Thoracic aorta (tissue), 2 donors: Measurements from ENCODE around the gene ZNF462. TPM values are rescaled to one million over a fixed set of nuclear protein-coding genes. Genes with fewer than 3 reads are reported as not detected.

Experiments used
- ATAC-seq: fragments of 150-250 bp; one replicate; pipeline ENCODE4 v1.8.0; 2017; ENCODE audit warnings: low read depth; ENCODE audit not compliant: insufficient number of reproducible peaks, low FRiP score
- DNase-seq: peaks from one replicate; pipeline ENCODE4 v3.0.0-alpha.2; 2020; ENCODE audit warnings: low spot score
- H3K27ac ChIP-seq, 2 donors: fragments of 200-600 bp; sonication (generic); 1 replicate in 1 of 2; 2 replicates in 1 of 2; pipeline ENCODE4 v1.5.1; 2016; ENCODE audit warnings: mild to moderate bottlenecking in 2 of 2, moderate library complexity in 2 of 2
- H3K27me3 ChIP-seq: fragments of 200-600 bp; sonication (generic); replicated peaks from 2 replicates; pipeline ENCODE4 v1.6.0; 2016; ENCODE audit warnings: mild to moderate bottlenecking; ENCODE audit not compliant: insufficient read depth
- H3K36me3 ChIP-seq: fragments of 200-600 bp; sonication (generic); one replicate; pipeline ENCODE4 v1.5.1; 2016
- H3K4me1 ChIP-seq, 2 donors: fragments of 200-600 bp; sonication (generic); 1 replicate in 1 of 2; 2 replicates in 1 of 2; pipeline versions ENCODE4 v1.5.1 to v1.6.0; 2016; ENCODE audit warnings: low read depth in 2 of 2, mild to moderate bottlenecking in 1 of 2; ENCODE audit not compliant: control insufficient read depth in 1 of 2
- H3K4me3 ChIP-seq: fragments of 200-600 bp; sonication (generic); 2 replicates; pipeline ENCODE4 v1.5.1; 2016; ENCODE audit warnings: mild to moderate bottlenecking
- H3K9me3 ChIP-seq: fragments of 200-600 bp; sonication (generic); 2 replicates; pipeline ENCODE4 v1.5.1; 2016
- total RNA-seq, 2 donors: library from RNA; depleted of rRNA; stranded (reverse); fragments of >200 nt; gene quantifications; one replicate each; pipeline versions ENCODE4 v1.1.0 to v1.2.3, GENCODE V29; 2016
- TF ChIP-seq, protein P1 (sequence below): fragments of 200-600 bp; sonication (generic); IDR thresholded peaks from one replicate; pipeline ENCODE4 v1.5.1; 2019; ENCODE audit warnings: antibody characterized with exemption

Gene ZNF462
- total RNA-seq, 2 donors from 2014 or later: 9.6 to 12.3 TPM

GRCh38 chr9:106954558-106954957 is 91.6 kb downstream of the ZNF462 start:
- no peaks in the 10 kb centered on the region for H3K4me1 ChIP-seq
- H3K36me3 ChIP-seq: no peaks in the 10 kb centered on the region
- DNase-seq: no peak
- H3K27me3 ChIP-seq: no peaks in the 10 kb centered on the region
- no peak for ATAC-seq
- H3K27ac ChIP-seq: no peak overlapping the region
- H3K4me3 ChIP-seq: no peak overlapping the region
- TF ChIP-seq, protein P1, sequence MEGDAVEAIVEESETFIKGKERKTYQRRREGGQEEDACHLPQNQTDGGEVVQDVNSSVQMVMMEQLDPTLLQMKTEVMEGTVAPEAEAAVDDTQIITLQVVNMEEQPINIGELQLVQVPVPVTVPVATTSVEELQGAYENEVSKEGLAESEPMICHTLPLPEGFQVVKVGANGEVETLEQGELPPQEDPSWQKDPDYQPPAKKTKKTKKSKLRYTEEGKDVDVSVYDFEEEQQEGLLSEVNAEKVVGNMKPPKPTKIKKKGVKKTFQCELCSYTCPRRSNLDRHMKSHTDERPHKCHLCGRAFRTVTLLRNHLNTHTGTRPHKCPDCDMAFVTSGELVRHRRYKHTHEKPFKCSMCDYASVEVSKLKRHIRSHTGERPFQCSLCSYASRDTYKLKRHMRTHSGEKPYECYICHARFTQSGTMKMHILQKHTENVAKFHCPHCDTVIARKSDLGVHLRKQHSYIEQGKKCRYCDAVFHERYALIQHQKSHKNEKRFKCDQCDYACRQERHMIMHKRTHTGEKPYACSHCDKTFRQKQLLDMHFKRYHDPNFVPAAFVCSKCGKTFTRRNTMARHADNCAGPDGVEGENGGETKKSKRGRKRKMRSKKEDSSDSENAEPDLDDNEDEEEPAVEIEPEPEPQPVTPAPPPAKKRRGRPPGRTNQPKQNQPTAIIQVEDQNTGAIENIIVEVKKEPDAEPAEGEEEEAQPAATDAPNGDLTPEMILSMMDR: no peak
- no peaks in the 10 kb centered on the region for H3K9me3 ChIP-seq

DNA sequence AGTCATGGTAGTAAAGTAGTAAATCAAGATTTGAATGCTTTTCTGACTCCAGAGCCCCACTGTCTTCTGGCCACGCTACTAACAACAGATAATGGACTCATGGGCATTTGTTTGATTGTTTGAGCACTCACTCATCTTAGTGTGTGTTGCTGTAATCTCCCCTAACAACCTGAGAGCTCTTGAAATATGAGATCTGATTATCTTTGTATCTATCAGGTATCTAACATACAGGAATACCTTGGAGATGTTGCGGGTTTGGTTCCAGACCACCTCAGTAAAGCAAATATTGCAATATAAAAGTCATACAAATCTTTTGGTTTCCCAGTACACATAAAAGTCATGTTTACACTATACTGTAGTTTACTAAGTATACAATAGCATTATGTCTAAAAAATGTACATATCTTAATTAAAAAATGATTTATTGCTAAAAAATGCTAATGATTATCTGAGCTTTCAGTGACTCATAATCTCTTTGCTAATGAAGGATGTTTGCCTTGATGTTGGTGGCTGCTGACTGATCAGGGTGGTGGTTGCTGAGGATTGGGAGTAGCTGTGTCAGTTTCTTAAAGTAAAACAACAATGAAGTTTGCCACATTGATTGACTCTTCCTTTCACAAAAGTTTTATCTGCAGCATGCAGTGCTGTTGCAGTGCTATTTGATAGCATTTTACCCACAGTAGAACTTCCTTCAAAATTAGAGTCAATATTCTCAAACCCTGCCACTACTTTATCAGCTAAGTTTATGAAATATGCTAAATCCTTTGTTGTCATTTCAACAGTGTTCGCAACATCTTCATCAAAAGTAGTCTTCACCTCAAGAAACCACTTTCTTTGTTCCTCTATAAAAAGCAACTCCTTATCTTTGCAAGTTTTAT is 92.2 kb downstream of the ZNF462 start:
- no peaks in the 10 kb centered on the region for H3K9me3 ChIP-seq
- no peak overlapping the region for H3K27ac ChIP-seq
- DNase-seq (no peak), ATAC-seq (no peak)
- H3K27me3 ChIP-seq: no peaks in the 10 kb centered on the region
- no peaks in the 10 kb centered on the region for H3K36me3 ChIP-seq
- H3K4me3 ChIP-seq: no peak overlapping the region
- TF ChIP-seq, protein P1: no peak
- H3K4me1 ChIP-seq: no peaks in the 10 kb centered on the region

DNA sequence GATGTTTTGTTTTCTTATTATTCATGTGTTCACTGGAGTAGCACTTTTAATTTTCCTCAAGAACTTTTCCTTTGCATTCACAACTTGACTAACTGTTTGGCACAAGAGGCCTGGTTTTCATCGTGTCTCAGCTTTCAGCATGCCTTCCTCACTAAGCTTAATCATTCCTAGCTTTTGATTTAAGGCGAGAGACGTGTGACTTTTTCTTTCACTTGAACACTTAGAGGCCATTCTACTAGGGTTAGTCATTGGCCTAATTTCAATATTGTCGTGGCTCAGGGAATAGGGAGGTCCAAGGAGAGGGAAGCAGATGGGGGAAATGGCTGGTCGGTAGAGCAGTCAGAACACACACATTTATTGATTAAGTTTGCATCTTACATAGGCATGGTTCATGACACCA is 94.0 kb downstream of the ZNF462 start:
- Histone ChIP-seq H3K4me3 (no peak overlapping the region), H3K27ac (no peak overlapping the region), H3K27me3 (no peaks in the 10 kb centered on the region), H3K36me3 (no peaks in the 10 kb centered on the region), H3K9me3 (no peaks in the 10 kb centered on the region), H3K4me1 (no peaks in the 10 kb centered on the region)
- ATAC-seq (no peak), DNase-seq (no peak)
- TF ChIP-seq, protein P1: no peak

GRCh38 chr9:106958955-106959657 is 96.1 kb downstream of the ZNF462 start:
- no peaks in the 10 kb centered on the region for H3K36me3 ChIP-seq
- DNase-seq: no peak
- no peak overlapping the region for H3K4me3 ChIP-seq
- TF ChIP-seq, protein P1: no peak
- H3K9me3 ChIP-seq: no peaks in the 10 kb centered on the region
- no peak for ATAC-seq
- no peak overlapping the region for H3K27ac ChIP-seq
- no peaks in the 10 kb centered on the region for H3K4me1 ChIP-seq
- no peaks in the 10 kb centered on the region for H3K27me3 ChIP-seq

- Histone ChIP-seq H3K4me1 (no peaks in the 10 kb centered on the region), H3K9me3 (no peaks in the 10 kb centered on the region), H3K36me3 (no peaks in the 10 kb centered on the region), H3K4me3 (no peak overlapping the region), H3K27me3 (no peaks in the 10 kb centered on the region), H3K27ac (no peak overlapping the region)
- ATAC-seq (no peak), DNase-seq (no peak)
- TF ChIP-seq, protein P1: no peak
These were observed 97.3 kb downstream of the ZNF462 start for GRCh38 chr9:106960258-106960657.
